B cell (primary cell): ENCODE data around the gene CLEC4M. TPM values are rescaled to one million over a fixed set of nuclear protein-coding genes. Genes with fewer than 3 reads are reported as not detected.
A peak's percentile ranks its signal among the peaks of the same experiment; 100 is the strongest.

ENCODE experiments used
- ATAC-seq: fragments of 200-7000 bp; cut with Tn5 transposase; one replicate; pipeline ENCODE4 v1.10.0; 2021; ENCODE audit warnings: low read depth, mild to moderate bottlenecking, moderate number of reproducible peaks, moderate library complexity
- CTCF ChIA-PET: fragments of 350-600 bp; sonication (Branson Sonifier 250); formaldehyde crosslinking; loops from one replicate; lab custom pipeline; 2021; ENCODE audit warnings: antibody characterized with exemption, inconsistent platforms; lab: Charles Lee
- POLR2A ChIA-PET: fragments of 350-600 bp; sonication (Branson Sonifier 250); formaldehyde crosslinking; loops from one replicate; lab custom pipeline; 2021; ENCODE audit warnings: antibody characterized with exemption; lab: Charles Lee
- DNase-seq: peaks from one replicate; pipeline ENCODE4 v3.0.0; 2013
- H2AFZ ChIP-seq: 2 replicates; pipeline ENCODE4 v1.6.1; 2012; ENCODE audit warnings: mild to moderate bottlenecking, low read depth, low read length; ENCODE audit not compliant: insufficient read depth, poor library complexity, severe bottlenecking
- H3K27ac ChIP-seq, 2 donors: 1 replicate in 1 of 2; 2 replicates in 1 of 2; pipeline ENCODE4 v1.5.1; 2012 to 2013; ENCODE audit warnings: low read length in 2 of 2, mild to moderate bottlenecking in 2 of 2, moderate library complexity in 1 of 2
- H3K27me3 ChIP-seq, 4 experiments: fragments of 200-600 bp in 1 of 4; sonication (generic) in 1 of 4; replicated peaks in 1 of 4; 1 replicate in 2 of 4; 2 replicates in 2 of 4; pipeline versions ENCODE4 v1.6.1 to v1.7.0; 2013 to 2016; ENCODE audit warnings: low read length in 3 of 4, mild to moderate bottlenecking in 2 of 4, mixed read lengths in 1 of 4, moderate library complexity in 1 of 4; ENCODE audit not compliant: insufficient read depth in 4 of 4, control insufficient read depth in 3 of 4; ENCODE audit errors: control extremely low read depth in 1 of 4
- H3K36me3 ChIP-seq, 2 experiments: replicated peaks in 1 of 2; 1 replicate in 1 of 2; 2 replicates in 1 of 2; pipeline versions ENCODE4 v1.6.1 to v1.7.1; 2013; ENCODE audit warnings: low read length in 1 of 2; ENCODE audit not compliant: insufficient read depth in 2 of 2, control insufficient read depth in 1 of 2; ENCODE audit errors: control extremely low read depth in 1 of 2, extremely low read depth in 1 of 2
- H3K4me1 ChIP-seq, 2 donors: fragments of 200-600 bp in 1 of 2; sonication (generic) in 1 of 2; 1 replicate in 1 of 2; 2 replicates in 1 of 2; pipeline versions ENCODE4 v1.5.1 to v1.6.1; 2013 to 2017; ENCODE audit warnings: low read length in 2 of 2; ENCODE audit not compliant: control insufficient read depth in 2 of 2, insufficient read depth in 2 of 2
- H3K4me2 ChIP-seq: replicated peaks from 2 replicates; pipeline ENCODE3; 2012; ENCODE audit warnings: mild to moderate bottlenecking, low read depth, low read length; ENCODE audit not compliant: poor library complexity, severe bottlenecking
- H3K4me3 ChIP-seq, 5 experiments: fragments of 200-600 bp in 1 of 5; sonication (generic) in 1 of 5; 1 replicate in 3 of 5; 2 replicates in 2 of 5; pipeline versions ENCODE4 v1.5.1 to v1.7.0; 2011 to 2016; ENCODE audit warnings: low read length in 4 of 5, mild to moderate bottlenecking in 4 of 5, low read depth in 2 of 5, control low read depth in 1 of 5, moderate library complexity in 1 of 5; ENCODE audit not compliant: insufficient read depth in 1 of 5; ENCODE audit errors: control extremely low read depth in 1 of 5, extremely low read depth in 1 of 5
- H3K79me2 ChIP-seq: fragments of 200-600 bp; sonication (generic); one replicate; pipeline ENCODE4 v1.6.0; 2016; ENCODE audit warnings: low read length; ENCODE audit not compliant: control insufficient read depth, insufficient read depth
- H3K9ac ChIP-seq: fragments of 200-600 bp; sonication (generic); 2 replicates; pipeline ENCODE4 v1.6.1; 2017; ENCODE audit warnings: mild to moderate bottlenecking, low read length, moderate library complexity
- H3K9me3 ChIP-seq, 3 donors: one replicate each; pipeline versions ENCODE4 v1.6.1 to v1.7.1; 2013; ENCODE audit warnings: low read length in 2 of 3; ENCODE audit not compliant: control insufficient read depth in 2 of 3, insufficient read depth in 1 of 3; ENCODE audit errors: control extremely low read depth in 1 of 3
- H4K20me1 ChIP-seq: 2 replicates; pipeline ENCODE4 v1.6.0; 2012; ENCODE audit warnings: mild to moderate bottlenecking, low read length; ENCODE audit not compliant: insufficient read depth, control insufficient read depth, poor library complexity, severe bottlenecking
- H3K27ac Mint-ChIP-seq: one replicate; pipeline ENCODE4 v1.8.0; 2021; ENCODE audit warnings: mixed read lengths
- H3K27me3 Mint-ChIP-seq: one replicate; pipeline ENCODE4 v1.8.0; 2021; ENCODE audit warnings: mixed read lengths
- H3K4me1 Mint-ChIP-seq: one replicate; pipeline ENCODE4 v1.8.0; 2021; ENCODE audit warnings: mixed read lengths
- H3K4me3 Mint-ChIP-seq: one replicate; pipeline ENCODE4 v1.8.0; 2021; ENCODE audit warnings: mixed read lengths
- H3K9me3 Mint-ChIP-seq: one replicate; pipeline ENCODE4 v1.8.0; 2022; ENCODE audit warnings: mixed read lengths; ENCODE audit not compliant: insufficient read depth
- CTCF ChIP-seq: fragments of 200-600 bp; IDR thresholded peaks from one replicate; pipeline ENCODE4 v1.8.0; 2022; ENCODE audit warnings: antibody characterized with exemption, mild to moderate bottlenecking
- EZH2 ChIP-seq: IDR thresholded peaks from 2 replicates; pipeline ENCODE4 v1.6.1; 2012; ENCODE audit warnings: borderline replicate concordance, low read depth, mild to moderate bottlenecking, moderate library complexity, low read length; ENCODE audit not compliant: insufficient read depth, poor library complexity, severe bottlenecking
- WGBS: methylation state at CpG from one replicate; pipeline ENCODE4 v1.1.5; 2013; ENCODE audit warnings: missing lambda C conversion rate; ENCODE audit not compliant: insufficient coverage; 5-methylcytosine and 5-hydroxymethylcytosine counted together
- intact Hi-C: fragments of 100-400 bp; cut with micrococcal nuclease; formaldehyde crosslinking; loops from one replicate; pipeline ENCODE4 v1.10.0; 2022
- polyA plus RNA-seq: library from polyadenylated mRNA; depleted of rRNA; stranded (reverse); fragments of >200 nt; gene quantifications from 2 replicates; pipeline ENCODE4 v1.2.3, GENCODE V29; 2012
- total RNA-seq, 2 donors: library from RNA; stranded (reverse); fragments of 120-200 nt in 1 of 2; gene quantifications; 1 replicate in 1 of 2; 2 replicates in 1 of 2; pipeline versions ENCODE4 v1.2.3 to v1.2.4, GENCODE V29; 2013 to 2022

Gene CLEC4M
- total and polyA plus RNA-seq, 2 donors (not counting 1 experiment from before 2014, with no cell fraction given) = 0.10 to 0.52 TPM

DNA sequence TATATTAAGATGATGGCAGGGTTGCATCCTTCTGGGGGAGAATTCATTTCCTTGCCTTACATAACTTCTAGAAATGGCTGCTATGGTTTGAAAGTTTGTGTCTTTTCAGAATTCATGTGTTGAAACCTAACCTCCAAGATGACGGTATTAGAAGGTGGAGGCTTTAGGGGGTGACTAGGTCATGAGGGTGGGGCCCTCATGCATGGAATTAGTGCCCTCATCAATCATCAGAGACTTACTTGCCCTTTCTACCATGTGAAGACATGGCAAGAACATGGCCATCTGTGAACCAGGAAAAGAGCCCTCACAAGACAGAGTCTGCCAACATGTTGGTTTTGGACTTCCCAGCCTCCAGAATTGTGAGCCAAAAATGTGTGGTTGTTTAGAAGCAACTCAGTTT is 46.3 kb upstream of the CLEC4M start:
- no peak overlapping the region for H3K4me3 Mint-ChIP-seq
- no CpG with 5 or more reads among the region's 1 CpG for WGBS
- Histone ChIP-seq H4K20me1 (no peaks in the 10 kb centered on the region), H3K4me1 (peaks cover 45 to 71% of the 10 kb centered on the region in 2 donors), H3K27me3 (no peaks in the 10 kb centered on the region), H3K79me2 (no peaks in the 10 kb centered on the region), H3K36me3 (no peaks in the 10 kb centered on the region), H3K4me2 (no peak overlapping the region), H2AFZ (no peak overlapping the region), H3K27ac (no peak overlapping the region), H3K9me3 (peaks cover 2 to 19% (median 6%) of the 10 kb centered on the region in 3 donors), H3K4me3 (no peak overlapping the region), H3K9ac (no peak overlapping the region)
- H3K27me3 Mint-ChIP-seq = no peaks in the 10 kb centered on the region
- intact Hi-C loops = loop anchor here (5.0 kb wide), 1 partner anchor 34 kb away; the partner anchor contains the start of gene TRAPPC5
- H3K4me1 Mint-ChIP-seq = peaks cover 54% of the 10 kb centered on the region
- peaks cover 4% of the 10 kb centered on the region for H3K9me3 Mint-ChIP-seq
- ATAC-seq (no peak), DNase-seq (no peak)
- POLR2A ChIA-PET = interaction anchor here (0.6 kb wide), 1 partner anchor 11 kb away, joined by 3 read pairs; no protein-coding TSS in a partner anchor
- TF ChIP-seq CTCF = no peak
- TF ChIP-seq EZH2 = no peak
- CTCF ChIA-PET = interaction anchor here (0.9 to 2.6 kb wide), 2 partner anchors 36 to 82 kb away, joined by 4 to 8 read pairs; partner anchors contain the start of gene TRAPPC5
- H3K27ac Mint-ChIP-seq = peak overlapping the region; percentile 46

GRCh38 chr19:7718668-7719067 is 44.4 kb upstream of the CLEC4M start:
- no peaks in the 10 kb centered on the region for H3K27me3 ChIP-seq
- WGBS = 21% methylated on average over 4 of the region's 8 CpGs
- H3K9me3 ChIP-seq = peaks cover 2 to 21% (median 6%) of the 10 kb centered on the region in 3 donors
- H3K4me1 ChIP-seq = peaks cover 49 to 69% of the 10 kb centered on the region in 2 donors
- peak overlapping the region; percentile 37 to 51 for H3K27ac ChIP-seq
- peaks cover 4% of the 10 kb centered on the region for H3K9me3 Mint-ChIP-seq
- intact Hi-C loops = loop anchor here (1.0 to 5.0 kb wide), 3 partner anchors 13 to 36 kb away; partner anchors contain the start of gene TRAPPC5
- POLR2A ChIA-PET = interaction anchor here (0.7 to 1.7 kb wide), 3 partner anchors 13 to 35 kb away, joined by 4 to 5 read pairs (median 4); partner anchors contain the start of gene FCER2
- H3K4me1 Mint-ChIP-seq = peaks cover 63% of the 10 kb centered on the region
- peak overlapping the region; percentile 62 for H3K4me3 Mint-ChIP-seq
- no peaks in the 10 kb centered on the region for H3K79me2 ChIP-seq
- no peaks in the 10 kb centered on the region for H3K27me3 Mint-ChIP-seq
- peak overlapping the region; percentile 83 for H3K27ac Mint-ChIP-seq
- peak overlapping the region; percentile 70 for H3K4me2 ChIP-seq
- H2AFZ ChIP-seq = peak overlapping the region; percentile 32
- peak; percentile 83 for DNase-seq
- H3K36me3 ChIP-seq = no peaks in the 10 kb centered on the region
- CTCF ChIA-PET = interaction anchor here (0.6 to 2.6 kb wide), 3 partner anchors 38 to 364 kb away, joined by 3 to 8 read pairs (median 5); partner anchors contain the start of gene TRAPPC5
- H4K20me1 ChIP-seq = no peaks in the 10 kb centered on the region
- H3K9ac ChIP-seq = no peak overlapping the region
- ATAC-seq = peak; percentile 78
- TF ChIP-seq CTCF (no peak), EZH2 (no peak)
- H3K4me3 ChIP-seq = no peak overlapping the region
